Hepatocyte (in vitro differentiated cells): ENCODE results near the gene RIC1. TPM values are rescaled to one million over a fixed set of nuclear protein-coding genes. Genes with fewer than 3 reads are reported as not detected.

Experiments
- DNase-seq: peaks from one replicate; pipeline ENCODE4 v3.0.0-alpha.2; 2016; ENCODE audit warnings: low spot score
- H2AFZ ChIP-seq: fragments of 200-600 bp; sonication (generic); 2 replicates; pipeline ENCODE4 v1.6.0; 2016; ENCODE audit warnings: antibody characterized with exemption, mild to moderate bottlenecking
- H3K27ac ChIP-seq: fragments of 200-600 bp; sonication (generic); 2 replicates; pipeline ENCODE4 v1.5.1; 2016; ENCODE audit warnings: mild to moderate bottlenecking
- H3K27me3 ChIP-seq: fragments of 200-600 bp; sonication (generic); 2 replicates; pipeline ENCODE4 v1.6.1; 2016
- H3K36me3 ChIP-seq: fragments of 200-600 bp; sonication (generic); replicated peaks from 2 replicates; pipeline ENCODE4 v1.5.1; 2016; ENCODE audit warnings: low read depth; ENCODE audit not compliant: insufficient read depth
- H3K4me1 ChIP-seq: fragments of 200-600 bp; sonication (generic); 2 replicates; pipeline ENCODE4 v1.5.1; 2016; ENCODE audit warnings: mild to moderate bottlenecking, moderate library complexity; ENCODE audit not compliant: insufficient read depth
- H3K4me2 ChIP-seq: fragments of 200-600 bp; sonication (generic); 2 replicates; pipeline ENCODE4 v1.6.0; 2016
- H3K4me3 ChIP-seq: fragments of 200-600 bp; sonication (generic); 2 replicates; pipeline ENCODE4 v1.5.1; 2016; ENCODE audit warnings: mild to moderate bottlenecking
- H3K79me2 ChIP-seq: fragments of 200-600 bp; sonication (generic); 2 replicates; pipeline ENCODE4 v1.6.0; 2017; ENCODE audit warnings: mild to moderate bottlenecking
- H3K9me2 ChIP-seq: fragments of 200-600 bp; sonication (generic); replicated peaks from 2 replicates; pipeline ENCODE4 v1.6.0; 2017; ENCODE audit warnings: mild to moderate bottlenecking; ENCODE audit not compliant: insufficient read depth
- H3K9me3 ChIP-seq: fragments of 200-600 bp; sonication (generic); 2 replicates; pipeline ENCODE4 v1.5.1; 2016; ENCODE audit warnings: low read depth, mild to moderate bottlenecking
- H4K20me1 ChIP-seq: fragments of 200-600 bp; sonication (generic); 2 replicates; pipeline ENCODE4 v1.6.0; 2016; ENCODE audit warnings: mild to moderate bottlenecking; ENCODE audit not compliant: insufficient read depth, poor library complexity, severe bottlenecking
- CTCF ChIP-seq: fragments of 200-600 bp; sonication (generic); IDR thresholded peaks from 2 replicates; pipeline ENCODE4 v1.5.1; 2016; ENCODE audit warnings: antibody characterized with exemption, mild to moderate bottlenecking; ENCODE audit not compliant: poor library complexity
- EZH2 ChIP-seq: fragments of 200-600 bp; sonication (generic); IDR thresholded peaks from 2 replicates; pipeline ENCODE4 v1.6.1; 2016; ENCODE audit warnings: antibody characterized with exemption, mild to moderate bottlenecking, borderline replicate concordance
- EZH2phosphoT487 ChIP-seq: fragments of 200-600 bp; sonication (generic); IDR thresholded peaks from one replicate; pipeline ENCODE4 v1.6.1; 2018; ENCODE audit warnings: antibody characterized with exemption, mild to moderate bottlenecking, low read depth, moderate library complexity; ENCODE audit not compliant: unreplicated experiment, severe bottlenecking
- WGBS: methylation state at CpG from one replicate; pipeline ENCODE4 v1.1.6; 2016; ENCODE audit warnings: low lambda C conversion rate; ENCODE audit errors: missing lambda C conversion rate; 5-methylcytosine and 5-hydroxymethylcytosine counted together
- polyA plus RNA-seq: library from polyadenylated mRNA; unstranded; fragments of >200 nt; fragmentation: Nextera tagmentation; extraction: Ambion mirVana; gene quantifications from 2 replicates; pipeline ENCODE4 v1.2.1, GENCODE V29; 2016
- total RNA-seq: library from RNA; depleted of rRNA; stranded (reverse); fragments of >200 nt; gene quantifications from 2 replicates; pipeline ENCODE4 v1.2.3, GENCODE V29; 2014

Gene RIC1
- total and polyA plus RNA-seq, 2 experiments from 2014 or later, result 11.2 to 34.9 TPM

- no peak overlapping the region for H3K4me3 ChIP-seq
- no peak for TF ChIP-seq EZH2
- TF ChIP-seq CTCF, result no peak
- no peak for TF ChIP-seq EZH2phosphoT487
- no peak overlapping the region for H3K4me2 ChIP-seq
- no peak for DNase-seq
- WGBS, result 96% methylated on average over 2 of the region's 2 CpGs
- no peaks in the 10 kb centered on the region for H3K9me2 ChIP-seq
- no peak overlapping the region for H2AFZ ChIP-seq
- peaks cover 17% of the 10 kb centered on the region for H3K79me2 ChIP-seq
- no peaks in the 10 kb centered on the region for H3K9me3 ChIP-seq
- H3K27ac ChIP-seq, result no peak overlapping the region
- no peaks in the 10 kb centered on the region for H3K27me3 ChIP-seq
- H3K36me3 ChIP-seq, result no peaks in the 10 kb centered on the region
- H4K20me1 ChIP-seq, result no peaks in the 10 kb centered on the region
- no peaks in the 10 kb centered on the region for H3K4me1 ChIP-seq
Measured at GRCh38 chr9:5696884-5697283, 68.0 kb downstream of the RIC1 start.

DNA sequence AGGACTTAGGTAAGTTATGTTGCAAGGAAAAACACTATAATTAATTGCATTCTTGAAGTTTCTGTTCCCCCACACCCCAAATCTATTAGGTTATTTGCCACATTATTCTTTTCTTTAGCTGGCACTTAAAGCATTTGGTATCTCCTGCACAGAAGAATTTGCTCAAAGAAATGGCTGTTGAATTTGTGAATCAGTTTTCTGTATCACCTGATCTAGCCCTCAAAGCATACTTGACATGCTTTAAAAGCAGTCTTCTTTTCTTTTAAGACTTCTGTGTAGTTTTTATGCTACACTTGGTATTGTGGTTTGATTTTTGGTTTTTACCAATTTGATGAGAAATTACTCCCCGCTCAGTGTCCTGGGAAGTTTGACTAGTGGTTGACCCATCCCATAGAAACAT is 69.1 kb downstream of the RIC1 start:
- no peaks in the 10 kb centered on the region for H3K9me2 ChIP-seq
- no peak for DNase-seq
- no peaks in the 10 kb centered on the region for H4K20me1 ChIP-seq
- no peak overlapping the region for H3K4me2 ChIP-seq
- no peaks in the 10 kb centered on the region for H3K9me3 ChIP-seq
- WGBS, result 100% methylated on average over 1 of the region's 1 CpG
- no peaks in the 10 kb centered on the region for H3K27me3 ChIP-seq
- peaks cover 15% of the 10 kb centered on the region for H3K79me2 ChIP-seq
- no peaks in the 10 kb centered on the region for H3K4me1 ChIP-seq
- no peak overlapping the region for H3K4me3 ChIP-seq
- no peak overlapping the region for H2AFZ ChIP-seq
- TF ChIP-seq EZH2 (no peak), CTCF (no peak), EZH2phosphoT487 (no peak)
- no peak overlapping the region for H3K27ac ChIP-seq
- no peaks in the 10 kb centered on the region for H3K36me3 ChIP-seq

GRCh38 chr9:5698810-5699556 is 70.1 kb downstream of the RIC1 start:
- no peak for TF ChIP-seq CTCF
- TF ChIP-seq EZH2phosphoT487, result no peak
- no peak for TF ChIP-seq EZH2
- Histone ChIP-seq H4K20me1 (no peaks in the 10 kb centered on the region), H3K27me3 (no peaks in the 10 kb centered on the region), H3K27ac (no peak overlapping the region), H3K9me2 (no peaks in the 10 kb centered on the region), H2AFZ (no peak overlapping the region), H3K4me1 (no peaks in the 10 kb centered on the region), H3K4me3 (no peak overlapping the region), H3K9me3 (no peaks in the 10 kb centered on the region), H3K36me3 (no peaks in the 10 kb centered on the region), H3K4me2 (no peak overlapping the region), H3K79me2 (peaks cover 24% of the 10 kb centered on the region)
- 87% methylated on average over 7 of the region's 7 CpGs for WGBS
- DNase-seq, result no peak

GRCh38 chr9:5708414-5708813 is 79.5 kb downstream of the RIC1 start:
- Histone ChIP-seq H3K9me2 (no peaks in the 10 kb centered on the region), H3K4me1 (no peaks in the 10 kb centered on the region), H3K4me3 (no peak overlapping the region), H3K4me2 (no peak overlapping the region), H2AFZ (no peak overlapping the region), H3K9me3 (peaks cover 17% of the 10 kb centered on the region), H3K27ac (no peak overlapping the region), H3K27me3 (no peaks in the 10 kb centered on the region), H3K36me3 (no peaks in the 10 kb centered on the region), H4K20me1 (no peaks in the 10 kb centered on the region), H3K79me2 (peaks cover 55% of the 10 kb centered on the region)
- 100% methylated on average over 1 of the region's 1 CpG for WGBS
- no peak for DNase-seq
- TF ChIP-seq EZH2phosphoT487 (no peak), CTCF (no peak), EZH2 (no peak)
